ENCODE data around the gene EFCAB5.

DNA sequence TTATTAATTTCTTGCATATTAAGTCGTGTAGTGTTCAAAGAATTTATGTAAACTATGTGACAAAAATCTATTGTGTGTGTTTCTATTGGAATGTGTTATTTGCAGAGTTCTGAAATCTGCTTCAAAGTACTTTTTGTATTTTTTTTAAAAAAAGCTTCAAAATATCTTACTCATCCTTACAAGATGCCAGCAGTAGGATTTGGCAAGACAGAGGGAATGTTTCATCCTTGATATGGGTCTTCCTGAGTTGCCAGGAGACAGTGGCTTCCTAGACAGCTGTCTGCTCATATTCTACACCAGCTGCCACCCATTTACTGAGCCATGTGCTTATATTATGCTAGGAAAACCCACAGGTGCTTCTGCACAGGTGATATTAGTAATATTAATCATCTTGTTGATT is 36.4 kb downstream of the EFCAB5 start:
- TF ChIP-seq, protein P1, sequence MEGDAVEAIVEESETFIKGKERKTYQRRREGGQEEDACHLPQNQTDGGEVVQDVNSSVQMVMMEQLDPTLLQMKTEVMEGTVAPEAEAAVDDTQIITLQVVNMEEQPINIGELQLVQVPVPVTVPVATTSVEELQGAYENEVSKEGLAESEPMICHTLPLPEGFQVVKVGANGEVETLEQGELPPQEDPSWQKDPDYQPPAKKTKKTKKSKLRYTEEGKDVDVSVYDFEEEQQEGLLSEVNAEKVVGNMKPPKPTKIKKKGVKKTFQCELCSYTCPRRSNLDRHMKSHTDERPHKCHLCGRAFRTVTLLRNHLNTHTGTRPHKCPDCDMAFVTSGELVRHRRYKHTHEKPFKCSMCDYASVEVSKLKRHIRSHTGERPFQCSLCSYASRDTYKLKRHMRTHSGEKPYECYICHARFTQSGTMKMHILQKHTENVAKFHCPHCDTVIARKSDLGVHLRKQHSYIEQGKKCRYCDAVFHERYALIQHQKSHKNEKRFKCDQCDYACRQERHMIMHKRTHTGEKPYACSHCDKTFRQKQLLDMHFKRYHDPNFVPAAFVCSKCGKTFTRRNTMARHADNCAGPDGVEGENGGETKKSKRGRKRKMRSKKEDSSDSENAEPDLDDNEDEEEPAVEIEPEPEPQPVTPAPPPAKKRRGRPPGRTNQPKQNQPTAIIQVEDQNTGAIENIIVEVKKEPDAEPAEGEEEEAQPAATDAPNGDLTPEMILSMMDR (IDR thresholded peaks at IDR 0.05): no peak
- TF ChIP-seq POLR2A (IDR thresholded peaks at IDR 0.05; ENCODE audit: low read depth): no peak
- no peak for TF ChIP-seq EP300 (IDR thresholded peaks at IDR 0.05)
- no peak for TF ChIP-seq POLR2AphosphoS5 (IDR thresholded peaks at IDR 0.05)

Measured in esophagus muscularis mucosa (tissue), 4 donors.